Inflammatory macrophage treated with lipopolysaccharide for 4 hours (primary cell): ENCODE measurements around the gene LRP3.
A peak's percentile ranks its signal among the peaks of the same experiment; 100 is the strongest.

Experiments
- DNase-seq: peaks from one replicate; pipeline ENCODE4 v3.0.0-alpha.2; 2020

LRP3 gene

DNA sequence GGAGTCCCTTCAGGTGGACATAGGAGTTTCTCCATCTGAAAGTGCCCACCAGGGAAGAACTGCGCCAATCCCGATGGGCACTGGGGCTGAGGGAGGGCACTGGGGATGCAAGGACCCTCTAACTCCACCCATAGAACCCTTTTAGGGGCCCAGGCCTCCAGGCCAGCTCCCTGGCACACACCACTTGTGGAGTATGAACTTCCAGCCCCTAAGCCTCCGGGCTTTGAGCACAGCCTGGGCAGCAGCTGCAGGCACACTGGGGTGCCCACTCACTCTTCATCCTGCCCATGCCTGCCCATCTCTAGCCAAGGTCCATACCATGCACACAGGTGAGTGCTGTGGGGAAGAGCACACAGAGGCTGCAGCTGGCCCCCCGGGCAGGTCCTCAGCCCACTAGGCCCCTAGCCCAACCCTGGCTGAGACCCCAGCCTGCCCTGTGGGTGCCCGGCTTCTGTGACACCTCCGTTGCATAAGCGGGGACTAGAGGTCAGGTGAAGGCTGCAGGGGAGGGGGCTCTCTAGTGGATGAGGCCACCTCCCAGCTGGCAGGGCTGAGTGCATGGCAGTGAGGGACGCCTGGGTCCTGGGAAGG, 46.1 kb downstream of the LRP3 start:
- no peak for DNase-seq

DNA sequence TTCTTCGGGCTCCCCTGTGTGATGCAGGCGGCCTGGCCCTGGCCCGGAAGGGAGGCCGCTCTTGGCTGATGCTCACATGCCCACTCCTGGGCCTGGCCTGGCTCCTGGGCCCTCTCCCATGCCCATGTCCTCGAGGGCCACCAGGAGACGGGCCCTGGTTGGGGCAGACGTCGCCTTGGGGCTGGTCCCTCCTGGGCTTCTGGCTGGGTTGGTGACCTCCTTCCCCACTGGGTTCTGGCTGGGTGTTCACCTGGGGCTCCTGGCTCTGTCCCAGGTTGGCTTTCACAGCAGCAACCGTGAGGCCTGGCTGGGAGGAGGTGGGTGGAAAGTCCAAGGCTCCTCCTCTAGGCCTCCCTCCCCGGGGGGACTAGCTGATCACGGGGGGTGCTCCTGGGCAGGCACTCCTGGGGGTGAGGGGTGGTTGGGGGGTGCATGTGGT, 47.0 kb downstream of the LRP3 start:
- no peak for DNase-seq

DNA sequence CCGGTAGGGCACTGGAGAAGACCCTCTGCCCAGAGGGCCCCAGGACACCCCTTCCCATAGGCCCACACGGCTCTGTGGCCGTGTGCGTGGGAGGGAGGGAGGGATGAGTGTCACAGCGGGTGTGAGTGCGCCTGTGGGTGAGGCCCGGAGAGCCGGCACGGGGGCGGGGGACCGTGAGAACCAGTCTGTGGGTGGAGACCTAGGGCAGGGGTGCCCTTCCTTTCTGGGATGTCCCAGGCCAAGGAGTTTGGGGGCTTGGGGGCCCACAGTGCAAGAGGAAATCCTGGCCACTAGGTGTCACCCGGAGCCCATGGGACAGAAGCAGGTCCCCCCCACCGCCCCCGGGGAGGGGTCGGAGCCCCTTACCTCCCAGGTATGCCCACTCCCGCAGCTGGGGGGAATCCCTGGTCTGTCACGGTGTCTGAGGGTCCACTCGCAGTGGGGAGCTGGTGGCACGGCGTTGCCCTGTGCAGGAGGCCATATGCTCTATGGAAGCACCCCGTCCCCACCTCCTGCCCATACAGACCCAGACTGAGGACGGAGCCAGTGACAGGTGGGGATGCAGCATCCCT, 47.5 kb downstream of the LRP3 start:
- peak; percentile 49 for DNase-seq

DNA sequence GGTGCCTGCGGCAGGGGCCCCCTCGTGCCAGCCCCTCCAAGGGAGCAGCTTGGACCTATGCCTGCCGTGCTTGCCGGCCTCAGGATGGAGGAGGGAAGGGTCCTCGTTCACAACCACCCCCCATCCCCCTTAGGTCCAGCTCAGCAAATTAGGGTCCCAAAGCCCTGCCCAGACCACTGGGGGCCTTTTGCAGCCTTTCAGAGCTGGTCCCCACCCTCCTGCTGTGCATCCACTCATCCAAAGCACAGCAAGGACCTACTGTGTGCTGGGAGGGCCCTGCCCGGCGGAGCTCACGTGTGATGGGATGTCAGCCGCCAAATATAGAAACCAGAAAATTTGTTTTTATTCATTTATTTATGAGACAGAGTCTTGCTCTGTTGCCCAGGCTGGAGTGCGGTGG, 48.0 kb downstream of the LRP3 start:
- DNase-seq = no peak

DNA sequence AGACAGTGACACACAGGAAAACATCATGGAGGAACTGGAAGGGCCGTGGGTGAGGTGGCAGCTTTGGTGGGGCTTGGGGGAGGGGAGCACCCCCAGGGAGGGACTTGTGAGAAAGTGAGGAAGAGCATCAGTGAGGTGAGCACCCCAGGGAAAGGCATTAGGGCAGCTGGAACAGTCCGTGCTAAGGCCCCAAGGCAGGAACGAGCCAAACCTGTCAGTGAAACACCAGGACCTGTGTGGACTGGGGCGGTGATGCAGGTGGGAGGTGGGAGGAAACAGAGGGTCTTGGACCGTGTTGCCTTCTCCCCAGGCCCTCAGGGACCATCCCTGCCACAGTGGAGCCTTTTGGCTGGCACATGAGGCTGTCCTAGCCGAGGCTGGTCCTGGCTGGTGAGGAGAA, 48.8 kb downstream of the LRP3 start:
- no peak for DNase-seq

DNA sequence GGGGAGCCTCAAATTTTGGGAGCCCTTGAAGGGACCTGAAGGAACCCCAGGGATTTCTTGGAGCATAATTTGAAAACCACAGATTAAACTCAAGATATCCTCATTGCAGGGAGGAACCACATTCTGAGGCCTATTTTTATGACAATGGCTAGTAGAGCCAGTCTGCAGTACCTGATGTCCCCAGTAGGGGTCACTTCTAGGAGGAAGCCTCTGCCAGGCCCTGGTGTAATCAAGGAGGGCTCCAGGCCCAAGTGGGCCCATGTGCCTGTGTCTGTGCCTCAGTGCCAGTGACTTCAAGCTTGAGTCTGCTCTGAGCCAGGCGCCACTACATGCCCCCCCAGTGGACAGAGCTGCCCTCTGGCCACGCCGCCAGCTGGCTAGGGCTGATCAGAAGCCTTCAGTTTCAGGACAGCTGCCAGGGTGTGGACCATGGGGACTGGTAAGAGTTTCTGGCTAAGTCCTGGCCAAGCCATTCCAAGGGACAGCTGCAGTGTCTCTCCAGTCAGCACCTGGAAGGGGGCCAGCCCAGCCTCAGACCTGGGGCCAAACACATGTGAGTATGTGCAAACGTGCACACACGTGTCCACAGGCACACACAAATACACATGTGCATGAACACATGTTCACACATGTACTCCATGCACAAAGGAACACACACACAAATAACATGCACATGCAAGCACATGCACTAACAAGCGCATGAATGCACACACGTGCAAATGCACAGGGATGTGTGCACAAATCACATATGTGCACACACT, 52.0 kb downstream of the LRP3 start:
- peak; percentile 44 for DNase-seq

DNA sequence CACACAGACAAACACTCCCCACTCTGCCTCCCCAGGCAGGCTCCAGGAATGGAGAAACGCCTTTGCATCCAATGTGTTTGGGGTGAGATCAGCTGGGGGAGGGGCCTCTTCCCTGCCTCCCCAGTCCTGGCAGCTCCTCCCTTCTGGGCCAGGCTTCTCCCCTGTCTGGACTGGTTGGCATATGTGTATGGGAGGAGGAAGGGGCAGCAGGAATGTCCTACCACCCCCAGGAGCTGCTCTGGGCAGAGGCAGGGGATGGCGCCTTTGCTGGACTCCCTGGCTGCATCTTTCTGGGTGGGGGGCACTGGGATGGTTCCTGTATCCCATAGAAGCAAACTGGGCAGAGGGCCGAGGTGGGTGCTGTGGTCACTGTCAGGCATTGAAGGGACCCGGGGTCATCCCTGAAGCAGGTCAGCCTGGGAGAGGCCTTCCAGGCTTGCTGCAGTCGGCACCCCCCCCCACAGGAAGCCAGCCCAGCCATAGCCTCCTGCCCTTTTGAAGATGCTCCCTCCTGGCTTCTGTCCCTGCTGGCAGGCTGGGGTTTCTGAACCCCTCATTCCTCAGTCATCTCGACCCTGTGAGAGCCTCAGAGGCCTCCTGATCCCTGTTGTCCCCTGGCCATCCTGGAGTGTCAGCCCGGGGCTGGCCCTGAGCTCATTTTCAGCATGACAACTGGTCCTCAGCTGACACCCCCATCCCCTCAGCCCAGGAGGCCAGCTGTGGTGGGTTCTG, 52.7 kb downstream of the LRP3 start:
- no peak for DNase-seq

DNA sequence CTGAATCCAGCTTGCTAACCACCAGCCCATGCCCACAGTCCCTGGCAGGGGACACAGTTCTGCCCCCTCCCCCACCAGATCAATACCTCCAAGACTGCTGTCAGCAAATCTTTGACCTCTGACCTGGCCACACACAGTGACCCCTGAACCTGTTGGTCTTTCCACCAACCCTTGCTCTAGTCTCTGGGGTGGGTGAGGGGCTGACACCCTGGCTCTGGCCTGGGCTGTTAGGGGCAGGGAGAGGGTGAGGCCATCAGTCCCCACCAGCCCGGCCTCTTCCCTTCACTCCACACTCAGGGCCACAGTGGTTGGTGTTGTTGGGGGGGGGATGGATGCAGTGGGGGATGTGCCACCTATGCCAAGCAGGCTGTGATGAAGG, 53.3 kb downstream of the LRP3 start:
- DNase-seq = no peak

DNA sequence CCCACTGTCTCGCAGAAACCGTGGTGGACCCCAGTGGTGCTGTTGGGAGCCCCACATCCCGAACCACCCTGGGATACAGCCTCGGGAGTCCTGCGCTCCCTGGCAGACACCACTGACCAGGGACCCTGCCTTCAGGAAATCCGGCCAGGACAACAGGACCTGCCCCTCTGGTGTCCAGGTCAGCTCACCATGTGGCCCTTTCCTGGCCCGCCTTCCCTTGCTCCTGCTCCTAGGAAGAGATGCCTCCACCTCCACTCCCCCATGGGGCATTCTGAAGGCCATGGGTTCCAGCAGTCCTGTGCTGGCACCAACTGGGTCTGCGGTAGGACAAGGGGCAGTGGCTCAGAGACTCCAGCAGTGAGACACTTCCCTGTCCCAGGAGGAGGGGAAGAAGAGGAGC, 54.0 kb downstream of the LRP3 start:
- no peak for DNase-seq

DNA sequence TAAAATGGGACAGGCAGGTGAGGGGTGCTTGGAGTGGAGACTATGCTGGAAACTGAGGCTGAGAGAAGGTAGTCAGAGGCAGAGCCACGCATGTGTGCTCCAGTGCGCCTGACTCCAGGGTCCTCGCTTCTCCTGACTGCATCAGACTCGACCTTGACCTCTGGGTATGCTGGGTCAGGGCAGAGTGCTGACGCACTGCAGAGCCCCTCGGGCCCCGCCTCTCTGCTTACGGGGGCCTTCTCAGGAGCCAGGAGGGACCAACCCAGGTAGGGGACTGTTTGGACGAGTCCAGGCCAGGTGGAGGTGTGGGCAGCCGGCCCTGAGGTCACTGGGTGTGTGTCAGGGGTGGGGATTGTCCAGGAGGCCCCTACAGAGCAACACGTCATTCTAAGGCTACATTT, 54.4 kb downstream of the LRP3 start:
- DNase-seq = no peak

DNA sequence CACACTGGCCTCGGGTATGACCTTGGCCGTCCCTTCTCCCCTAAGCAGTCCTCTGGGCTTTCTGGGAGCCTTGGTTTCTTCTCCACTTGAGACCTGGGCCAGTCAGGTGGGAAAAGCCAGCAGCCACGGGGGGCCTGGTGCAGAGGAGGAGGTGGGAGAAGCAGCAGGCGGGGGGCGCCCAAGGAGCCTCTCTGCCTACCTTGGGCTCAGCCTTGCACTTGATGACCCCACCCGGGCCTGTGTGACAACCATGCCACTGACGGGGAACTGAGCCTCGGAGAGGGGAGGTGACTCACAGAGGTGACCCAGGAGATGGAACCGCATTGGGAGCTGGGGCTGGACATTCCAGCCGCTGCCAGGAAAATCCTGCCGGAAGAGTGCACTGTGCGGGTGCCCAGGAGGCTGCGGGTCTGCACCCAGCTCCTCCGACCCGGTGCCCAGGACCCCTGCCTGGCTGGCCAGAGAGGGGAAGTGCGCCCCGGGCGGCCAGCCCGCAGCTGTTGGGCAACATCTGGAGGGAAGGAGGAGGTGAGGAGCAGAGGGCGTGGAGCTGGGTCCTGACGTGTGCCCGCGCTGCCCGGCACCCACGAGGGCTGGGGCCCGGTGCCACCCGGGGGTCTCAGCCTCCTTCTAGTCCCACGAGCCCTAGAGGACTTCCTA, 55.0 kb downstream of the LRP3 start:
- peak; percentile 77 for DNase-seq

DNA sequence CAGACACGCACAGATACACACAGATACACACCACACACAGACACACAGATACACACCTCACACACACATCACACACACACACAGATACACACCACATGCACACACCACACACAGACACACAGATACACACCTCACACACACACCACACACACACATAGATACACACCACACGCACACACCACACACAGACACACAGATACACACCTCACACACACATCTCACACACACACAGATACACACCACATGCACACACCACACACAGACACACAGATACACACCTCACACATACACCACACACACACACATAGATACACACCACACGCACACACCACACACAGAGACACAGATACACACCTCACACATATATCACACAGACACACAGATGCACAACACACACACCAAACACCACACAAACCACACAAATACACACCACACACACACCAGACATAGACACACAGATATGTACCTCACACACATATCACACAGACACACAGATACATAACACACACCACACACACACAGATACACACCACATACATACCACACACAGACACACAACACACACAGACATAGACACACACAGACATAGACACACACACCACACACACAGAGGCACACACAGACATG, 55.7 kb downstream of the LRP3 start:
- DNase-seq = no peak

DNA sequence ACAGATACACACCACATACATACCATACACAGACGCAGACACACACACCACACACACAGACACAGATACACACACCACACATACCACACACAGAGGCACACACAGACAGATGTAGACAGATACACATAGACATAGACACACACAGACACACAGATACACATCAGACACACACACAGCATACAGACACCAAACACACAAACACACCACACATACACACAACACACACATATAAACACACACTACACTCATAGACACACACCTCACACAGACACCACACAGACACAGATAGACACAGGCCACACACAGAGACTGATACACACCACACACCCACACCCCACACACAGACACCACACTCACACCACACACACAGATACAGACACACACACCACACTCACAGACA, 56.4 kb downstream of the LRP3 start:
- no peak for DNase-seq

DNA sequence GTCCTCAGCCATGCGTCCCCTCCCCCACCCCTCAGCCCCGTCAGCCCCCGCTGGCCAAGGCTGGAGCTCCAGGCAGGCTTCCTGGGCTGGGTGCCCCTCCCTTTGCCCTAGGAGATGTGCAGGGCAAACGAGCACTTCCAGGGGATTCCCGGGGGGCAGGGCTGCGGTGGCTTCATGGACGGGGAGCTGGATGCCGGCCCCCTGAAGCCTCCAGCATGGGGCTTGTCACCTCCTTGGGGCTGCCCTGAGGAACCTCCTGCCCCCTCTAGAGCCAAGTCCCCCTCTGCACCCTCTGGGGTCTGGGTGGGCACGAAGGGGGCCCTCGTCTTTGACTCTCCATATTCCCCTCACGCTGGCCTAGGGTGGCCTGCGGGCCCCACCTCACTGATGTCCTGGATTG, 56.9 kb downstream of the LRP3 start:
- DNase-seq = no peak

DNA sequence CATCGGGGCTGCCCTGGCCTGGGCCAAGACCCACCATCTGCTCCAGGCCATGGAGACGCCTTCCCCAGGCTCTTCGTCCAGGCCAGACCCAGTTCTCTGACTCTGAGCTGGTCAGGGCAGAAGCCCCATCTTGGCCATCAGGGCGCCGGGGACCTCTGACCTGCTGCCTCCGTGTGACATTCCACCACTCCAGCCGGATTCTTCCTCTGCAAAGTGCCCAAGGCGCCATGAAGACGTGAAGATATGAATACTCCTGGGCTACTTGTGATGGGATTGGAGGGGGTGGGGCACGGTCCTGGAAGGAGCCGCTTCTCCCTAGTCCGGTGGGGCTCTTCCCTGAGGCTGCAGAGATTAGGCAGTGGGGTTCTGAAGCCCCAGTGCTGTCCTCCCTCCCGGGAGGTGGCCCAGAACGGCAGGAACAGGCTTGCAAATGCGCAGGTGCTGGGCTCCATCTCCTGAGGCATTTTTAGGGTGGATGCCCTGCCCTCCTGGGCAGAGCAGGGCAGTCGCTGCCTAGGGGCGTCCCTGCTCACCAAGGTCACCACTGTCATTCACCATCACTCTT, 57.5 kb downstream of the LRP3 start:
- DNase-seq = no peak

DNA sequence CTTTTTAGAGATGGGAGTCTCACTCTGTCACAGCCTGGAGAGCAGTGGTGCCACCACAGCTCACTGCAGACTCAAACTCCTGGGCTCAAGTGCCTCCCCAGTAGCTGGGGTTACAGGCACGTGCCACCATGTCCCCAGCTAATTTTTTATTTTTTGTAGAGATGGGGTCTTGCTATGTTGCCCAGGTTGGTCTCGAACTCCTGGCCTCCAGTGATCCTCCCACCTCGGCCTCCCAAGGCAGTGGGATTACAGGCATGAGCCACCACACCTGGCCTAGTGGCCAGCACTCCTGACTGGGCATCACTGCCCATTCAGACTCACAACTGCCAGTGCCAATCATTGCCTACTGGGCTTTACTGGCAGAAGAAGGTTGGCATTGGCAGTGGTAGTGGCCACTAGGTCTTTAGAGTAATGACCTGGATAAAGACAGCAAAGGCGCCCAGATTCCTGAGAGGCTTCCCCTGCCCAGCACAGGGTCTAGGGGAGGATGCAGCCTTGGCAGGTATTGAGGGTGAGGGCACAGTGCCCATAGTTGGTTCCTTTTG, 58.4 kb downstream of the LRP3 start:
- no peak for DNase-seq

DNA sequence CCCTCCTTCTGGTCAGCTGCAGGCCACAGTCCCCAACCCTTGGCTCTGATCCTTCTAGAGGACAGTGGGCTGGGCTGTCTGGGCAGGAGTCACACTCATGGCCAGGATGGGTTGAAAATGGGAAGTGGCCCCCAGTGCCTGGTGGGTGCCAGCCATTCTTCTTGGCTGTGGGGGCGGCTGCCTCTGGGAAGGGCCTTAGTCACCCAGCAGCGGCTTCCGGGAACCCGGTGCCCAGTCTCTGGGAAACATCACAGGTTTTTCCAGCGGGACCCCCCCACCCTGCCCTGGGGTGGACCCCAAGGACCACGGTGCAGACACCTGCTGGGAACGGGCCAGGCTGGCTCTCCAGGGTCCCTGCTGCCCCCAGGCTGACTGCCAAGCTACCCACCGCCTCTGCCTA, 58.8 kb downstream of the LRP3 start:
- DNase-seq = peak; percentile 90

DNA sequence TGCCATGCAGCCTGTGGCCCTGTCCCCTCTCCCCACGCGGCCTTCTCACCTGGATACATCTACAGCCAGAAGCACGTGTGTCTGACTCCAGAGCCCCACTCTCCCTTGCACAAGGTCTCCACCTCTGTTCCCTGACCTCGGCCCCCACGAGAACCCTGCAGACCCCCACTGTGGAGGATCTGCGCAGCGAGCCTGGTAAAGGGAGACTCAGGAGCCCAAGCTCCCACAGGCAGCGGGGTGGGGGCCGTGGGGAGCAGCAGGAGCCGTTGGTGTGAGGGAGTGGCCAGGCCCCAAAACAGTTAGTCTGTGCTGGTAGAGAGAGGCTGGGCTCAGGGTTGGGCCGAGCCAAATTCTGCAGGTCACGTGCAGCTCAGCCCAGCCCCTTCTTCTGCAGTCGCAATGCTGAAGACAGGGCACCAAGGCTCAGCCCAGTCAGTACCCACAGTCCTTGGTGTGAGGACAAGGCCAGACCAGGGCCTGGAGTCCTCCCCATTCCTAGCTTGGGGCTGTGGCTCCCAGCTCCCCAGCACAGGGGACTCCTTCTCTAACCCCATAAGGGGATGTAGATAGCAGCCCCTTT, 60.2 kb downstream of the LRP3 start:
- no peak for DNase-seq

DNA sequence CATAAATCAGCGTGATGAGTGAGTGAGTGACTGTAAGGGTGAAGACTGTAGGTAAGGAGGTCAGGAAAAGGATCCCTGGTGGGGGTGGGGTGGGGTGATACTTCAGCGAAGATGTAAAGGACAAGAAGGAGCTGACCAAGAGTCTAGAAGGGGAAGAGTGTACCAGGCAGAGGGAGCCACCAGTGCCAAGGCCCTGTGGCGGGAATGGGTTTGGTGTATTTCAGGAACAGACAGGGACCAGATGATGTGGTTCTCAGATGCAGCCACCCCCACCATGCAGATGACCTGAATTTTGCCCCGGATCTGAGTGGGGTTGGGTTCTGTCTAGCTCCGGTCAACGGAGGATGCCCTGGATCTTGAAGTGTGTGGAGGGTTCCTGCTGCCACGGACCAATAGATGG, 61.7 kb downstream of the LRP3 start:
- no peak for DNase-seq

DNA sequence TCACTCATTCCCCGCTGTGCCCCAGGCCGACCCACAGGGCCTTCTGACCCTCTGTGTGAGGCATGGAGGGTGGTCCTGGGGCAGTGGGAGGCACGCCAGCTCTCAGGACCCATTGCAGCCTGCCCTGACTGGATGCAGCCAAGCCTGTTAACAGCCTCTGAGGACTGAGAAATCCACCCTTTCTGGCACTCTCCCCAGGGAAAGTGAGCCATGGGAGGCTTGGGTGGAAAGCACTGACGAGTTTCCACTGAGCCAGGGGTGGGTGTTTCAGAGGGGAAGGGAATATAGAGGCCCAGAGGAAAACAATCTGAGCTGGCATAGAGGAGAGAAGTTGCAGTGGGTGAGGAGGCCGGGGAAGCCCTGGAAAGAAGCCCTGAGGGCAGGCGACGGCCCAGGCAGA, 62.1 kb downstream of the LRP3 start:
- no peak for DNase-seq

DNA sequence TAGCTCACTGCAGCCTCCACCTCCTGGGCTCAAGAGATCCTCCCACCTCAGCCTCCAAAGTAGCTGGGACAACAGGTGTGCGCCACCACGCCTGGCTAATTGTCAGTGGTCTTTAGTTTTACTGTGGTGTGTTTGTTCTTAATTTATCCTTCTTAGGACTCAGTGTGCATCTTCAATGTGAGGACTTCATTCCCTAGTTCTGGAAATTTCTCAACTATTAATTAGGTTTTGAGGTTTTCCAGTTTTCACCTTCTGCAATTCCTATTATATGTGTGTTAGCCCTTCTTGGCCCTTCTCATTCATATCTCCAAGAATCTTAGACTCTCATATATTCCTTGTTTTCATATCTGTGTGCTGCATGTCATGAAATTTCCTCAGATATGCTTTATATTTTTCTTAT, 63.7 kb downstream of the LRP3 start:
- DNase-seq = no peak
